Naive thymus-derived CD4-positive, alpha-beta T cell (primary cell): ENCODE results near the gene SPTBN4. TPM values are rescaled to one million over a fixed set of nuclear protein-coding genes. Genes with fewer than 3 reads are reported as not detected.
"Not testable (repeated sequence)": the region's sequence is repeated elsewhere in the genome, so short reads cannot be mapped to it uniquely, and the experiment has no call there.

Source experiments
- ATAC-seq: fragments of 150-1000 bp; cut with Tn5 transposase; 2 replicates; pipeline ENCODE4 v1.10.0; 2021; ENCODE audit warnings: mild to moderate bottlenecking, moderate library complexity
- CTCF ChIA-PET: fragments of 350-600 bp; sonication (Branson Sonifier 250); formaldehyde crosslinking; loops from one replicate; lab custom pipeline; 2021; ENCODE audit warnings: antibody characterized with exemption; lab: Charles Lee
- POLR2A ChIA-PET: fragments of 350-600 bp; sonication (Branson Sonifier 250); formaldehyde crosslinking; loops from one replicate; lab custom pipeline; 2021; ENCODE audit warnings: antibody characterized with exemption, inconsistent platforms; lab: Charles Lee
- DNase-seq, 9 donors: peaks; one replicate each; pipeline versions ENCODE4 v3.0.0 to v3.0.0-alpha.2; 2020 to 2022; ENCODE audit warnings: mixed read lengths in 1 of 9
- H3K27ac ChIP-seq: one replicate; pipeline ENCODE4 v1.7.0; 2013; ENCODE audit warnings: mild to moderate bottlenecking, low read depth, low read length, moderate library complexity
- H3K27me3 ChIP-seq, 2 donors: one replicate each; pipeline ENCODE4 v1.7.0; 2013; ENCODE audit warnings: low read length in 2 of 2, mild to moderate bottlenecking in 2 of 2, moderate library complexity in 2 of 2; ENCODE audit not compliant: control insufficient read depth in 2 of 2, insufficient read depth in 2 of 2
- H3K36me3 ChIP-seq, 3 experiments: 1 replicate in 2 of 3; 2 replicates in 1 of 3; pipeline ENCODE4 v1.7.0; 2013; ENCODE audit warnings: low read length in 3 of 3, mild to moderate bottlenecking in 3 of 3, moderate library complexity in 1 of 3; ENCODE audit not compliant: insufficient read depth in 3 of 3, control insufficient read depth in 2 of 3
- H3K4me1 ChIP-seq, 2 donors: one replicate each; pipeline ENCODE4 v1.7.0; 2013; ENCODE audit warnings: low read length in 2 of 2, mild to moderate bottlenecking in 2 of 2, moderate library complexity in 1 of 2; ENCODE audit not compliant: control insufficient read depth in 2 of 2, insufficient read depth in 2 of 2
- H3K4me3 ChIP-seq: 2 replicates; pipeline ENCODE4 v1.7.0; 2013; ENCODE audit warnings: mild to moderate bottlenecking, low read length
- H3K9me3 ChIP-seq, 3 experiments: 1 replicate in 2 of 3; 2 replicates in 1 of 3; pipeline ENCODE4 v1.7.0; 2013; ENCODE audit warnings: low read length in 3 of 3; ENCODE audit not compliant: control insufficient read depth in 2 of 3
- H3K27ac Mint-ChIP-seq, 9 donors: one replicate each; pipeline ENCODE4 v1.8.0; 2020 to 2022; ENCODE audit warnings: mixed read lengths in 9 of 9, mild to moderate bottlenecking in 8 of 9, moderate library complexity in 5 of 9, inconsistent platforms in 2 of 9
- H3K27me3 Mint-ChIP-seq, 5 donors: one replicate each; pipeline ENCODE4 v1.8.0; 2021 to 2022; ENCODE audit warnings: mixed read lengths in 5 of 5, mild to moderate bottlenecking in 1 of 5
- H3K36me3 Mint-ChIP-seq, 5 donors: one replicate each; pipeline ENCODE4 v1.8.0; 2020 to 2022; ENCODE audit warnings: mixed read lengths in 5 of 5, mild to moderate bottlenecking in 3 of 5, inconsistent platforms in 1 of 5
- H3K4me1 Mint-ChIP-seq, 7 donors: one replicate each; pipeline ENCODE4 v1.8.0; 2020 to 2022; ENCODE audit warnings: mixed read lengths in 7 of 7, mild to moderate bottlenecking in 3 of 7, inconsistent platforms in 1 of 7
- H3K4me3 Mint-ChIP-seq, 10 donors: one replicate each; pipeline ENCODE4 v1.8.0; 2020 to 2022; ENCODE audit warnings: mild to moderate bottlenecking in 10 of 10, mixed read lengths in 10 of 10, moderate library complexity in 6 of 10, inconsistent platforms in 2 of 10
- H3K9me3 Mint-ChIP-seq, 11 donors: one replicate each; pipeline ENCODE4 v1.8.0; 2020 to 2022; ENCODE audit warnings: mixed read lengths in 11 of 11, mild to moderate bottlenecking in 4 of 11, inconsistent platforms in 1 of 11, moderate library complexity in 1 of 11
- intact Hi-C, 2 donors: fragments of 100-400 bp; cut with micrococcal nuclease; formaldehyde crosslinking; loops; one replicate each; pipeline ENCODE4 v1.15.1; 2023
- polyA plus RNA-seq, 2 donors: library from polyadenylated mRNA; unstranded; fragments of 300-500 nt; fragmentation: Illumina TruSeq; gene quantifications; one replicate each; pipeline ENCODE4 v1.2.3, GENCODE V29; 2021
- total RNA-seq, 6 experiments: library from RNA in 5 of 6; stranded (reverse) in 5 of 6; gene quantifications; 1 replicate in 5 of 6; 2 replicates in 1 of 6; pipeline ENCODE4 v1.2.3 and lab custom pipeline; 2021 to 2026

Gene SPTBN4
- total and polyA plus RNA-seq, 7 experiments from 2014 or later, result 0.20 to 1.5 (median 0.66) TPM; not detected in 1

DNA sequence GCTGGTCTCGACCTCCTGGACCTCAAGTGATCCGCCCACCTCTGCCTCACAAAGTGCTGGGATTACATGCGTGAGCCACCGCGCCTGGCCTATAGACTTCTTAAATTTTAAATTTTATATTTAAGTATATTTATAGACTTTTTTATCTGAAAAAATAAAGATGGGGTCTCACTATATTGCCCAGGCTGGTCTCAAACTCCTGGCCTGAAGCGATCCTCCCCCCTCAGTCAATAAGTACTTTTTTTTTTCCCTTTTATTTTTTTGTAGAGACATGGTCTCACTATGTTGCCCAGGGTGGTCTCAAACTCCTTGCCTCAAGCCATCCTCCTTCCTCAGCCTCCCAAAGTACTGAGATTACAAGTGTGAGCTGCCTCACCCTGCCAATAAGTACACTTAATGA is 42.9 kb upstream of the SPTBN4 start:
- H3K36me3 Mint-ChIP-seq, result peaks cover 0 to 7% (median 4%) of the 10 kb centered on the region in 5 donors
- DNase-seq, result no peak
- H3K36me3 ChIP-seq, result peaks cover 0 to 17% (median 7%) of the 10 kb centered on the region in 3 experiments
- peak overlapping the region; percentile 7 to 98 (median 72) for H3K4me3 Mint-ChIP-seq
- H3K9me3 ChIP-seq, result no peaks in the 10 kb centered on the region
- no peak overlapping the region for H3K27ac ChIP-seq
- peaks cover 15 to 18% of the 10 kb centered on the region in 2 donors for H3K4me1 ChIP-seq
- H3K27me3 Mint-ChIP-seq, result peaks cover 0 to 2% (median 0%) of the 10 kb centered on the region in 5 donors
- POLR2A ChIA-PET, result interaction anchor here (1.5 to 7.3 kb wide), 4 partner anchors 9 to 42 kb away, joined by 3 to 60 read pairs (median 26); partner anchors contain the start of genes BLVRB, SERTAD3 and SPTBN4
- H3K4me3 ChIP-seq, result no peak overlapping the region
- peak overlapping the region in 8 of 9 donors; percentile 74 to 100 (median 94) for H3K27ac Mint-ChIP-seq
- CTCF ChIA-PET, result interaction anchor here (1.3 to 1.4 kb wide), 2 partner anchors 20 to 211 kb away, joined by 4 read pairs; partner anchors contain the start of gene SERTAD3
- H3K9me3 Mint-ChIP-seq, result peaks cover 0 to 4% (median 0%) of the 10 kb centered on the region in 11 donors
- intact Hi-C loops, result loop anchor here (10.0 kb wide), 2 partner anchors 291 to 1079 kb away; partner anchors contain the start of genes COQ8B (in 1 of the 2), ITPKC (in 1 of the 2) and SAMD4B (in 1 of the 2)
- no peaks in the 10 kb centered on the region for H3K27me3 ChIP-seq
- H3K4me1 Mint-ChIP-seq, result peaks cover 12 to 40% (median 33%) of the 10 kb centered on the region in 7 donors
- ATAC-seq, result no peak

DNA sequence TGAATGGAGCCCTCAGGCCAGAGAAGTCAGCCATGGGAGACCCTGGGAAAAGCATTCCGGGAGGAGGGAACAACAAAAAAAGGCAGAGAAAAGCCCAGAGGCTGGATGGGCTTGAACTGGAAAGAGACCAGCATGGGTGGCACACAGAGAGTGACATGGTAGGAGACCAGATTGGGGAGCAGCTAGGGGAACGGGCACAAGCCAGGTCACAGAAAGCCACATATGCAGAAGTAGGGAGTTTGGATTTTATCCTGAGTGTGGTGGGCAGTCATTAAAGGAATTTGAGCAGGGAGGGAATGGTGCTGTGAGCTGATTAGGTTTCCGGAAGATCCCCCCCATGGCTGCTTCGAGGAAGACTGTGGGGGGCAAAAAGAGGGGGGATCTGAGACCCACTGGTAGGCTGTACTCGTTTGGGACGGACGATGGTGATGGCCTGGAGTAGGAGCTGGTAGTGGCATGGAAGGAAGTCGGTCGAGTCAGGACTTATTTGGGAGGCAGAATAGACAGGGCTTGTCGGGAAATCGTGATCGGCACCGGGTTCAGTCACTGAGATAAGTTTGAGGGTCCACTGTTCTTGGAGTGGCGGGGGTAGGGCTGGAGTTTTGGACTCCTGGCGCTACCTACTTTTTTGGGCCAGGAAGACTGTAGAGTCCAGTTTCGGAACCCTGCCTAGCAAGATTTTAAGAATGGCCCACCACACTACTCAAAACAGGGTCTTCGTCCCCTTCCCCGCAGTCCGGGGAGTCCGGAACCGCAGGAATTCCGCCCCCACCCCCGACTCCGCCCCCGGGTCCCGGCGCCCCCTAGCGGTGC is 42.0 kb upstream of the SPTBN4 start:
- Histone ChIP-seq H3K27me3 (no peaks in the 10 kb centered on the region), H3K27ac (peak overlapping the region; percentile 87), H3K9me3 (no peaks in the 10 kb centered on the region), H3K4me3 (peak overlapping the region; percentile 77), H3K36me3 (peaks cover 0 to 17% (median 7%) of the 10 kb centered on the region in 3 experiments), H3K4me1 (peaks cover 15 to 18% of the 10 kb centered on the region in 2 donors)
- H3K4me3 Mint-ChIP-seq, result peak overlapping the region; percentile 90 to 99 (median 96)
- H3K9me3 Mint-ChIP-seq, result peaks cover 0 to 3% (median 0%) of the 10 kb centered on the region in 11 donors
- ChIA-PET POLR2A (interaction anchor here (0.6 to 7.3 kb wide), 6 partner anchors 8 to 149 kb away, joined by 3 to 60 read pairs (median 4); partner anchors contain the start of genes BLVRB, SERTAD3 and SPTBN4), CTCF (interaction anchor here (0.6 to 1.4 kb wide), 3 partner anchors 19 to 1668 kb away, joined by 4 read pairs; partner anchors contain the start of gene SERTAD3)
- peaks cover 0 to 7% (median 4%) of the 10 kb centered on the region in 5 donors for H3K36me3 Mint-ChIP-seq
- DNase-seq (peak in 1 of 9 donors; percentile 19), ATAC-seq (no peak)
- H3K4me1 Mint-ChIP-seq, result peaks cover 12 to 40% (median 26%) of the 10 kb centered on the region in 7 donors
- intact Hi-C loops, result loop anchor here (1.0 to 10.0 kb wide), 11 partner anchors 8 to 1080 kb away; partner anchors contain the start of genes AKT2 (in 1 of the 2), BLVRB (in 1 of the 2), COQ8B (in 1 of the 2) and EGLN2 (in 1 of the 2)
- peak overlapping the region; percentile 92 to 100 (median 98) for H3K27ac Mint-ChIP-seq
- H3K27me3 Mint-ChIP-seq, result peaks cover 0 to 2% (median 0%) of the 10 kb centered on the region in 5 donors

DNA sequence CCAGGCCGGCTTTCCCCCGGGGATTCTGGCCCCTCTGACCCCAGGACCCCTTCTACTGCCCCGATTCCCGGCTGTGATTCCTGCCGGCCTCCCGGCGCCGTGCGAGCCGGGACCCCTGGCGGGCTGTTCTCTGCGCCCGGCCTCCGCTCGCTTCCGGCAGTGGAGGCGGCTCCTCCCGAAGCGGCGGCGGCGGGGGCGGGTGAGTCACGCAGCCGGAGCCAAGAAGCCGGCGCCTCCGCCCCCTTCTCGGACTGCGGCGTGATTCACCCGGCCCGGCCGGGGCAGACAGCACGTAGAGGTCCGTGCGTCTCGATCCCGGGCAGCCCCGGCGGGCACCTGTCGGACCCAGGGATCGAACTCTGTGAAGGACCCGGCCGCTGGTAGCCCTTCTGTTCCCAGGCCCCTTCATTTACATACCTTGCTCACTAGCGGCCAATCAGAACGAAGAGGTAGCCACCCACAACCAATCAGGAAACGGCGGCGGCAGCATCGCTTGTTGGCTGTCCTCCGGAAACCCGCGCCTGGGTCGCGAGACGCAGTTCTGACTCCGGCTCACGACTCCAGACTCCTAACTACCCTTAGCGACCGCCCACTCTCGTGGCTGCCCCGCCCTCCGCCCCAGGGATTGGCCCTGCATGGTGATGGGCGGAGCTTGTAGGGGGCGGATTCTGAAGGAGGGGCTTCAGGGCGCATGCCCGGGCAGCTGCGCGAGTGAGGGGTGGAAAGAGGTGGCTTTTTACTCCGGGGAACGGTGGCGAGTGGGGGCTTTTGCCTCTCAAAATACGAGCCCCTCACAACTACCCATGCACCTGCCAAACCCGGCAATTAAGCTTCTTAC is 41.1 kb upstream of the SPTBN4 start, which contains the start of gene SERTAD1:
SERTAD1 (minus strand) TSS at position 543 of the 838 bp plus-strand sequence. CDS start 2,446 bp downstream, outside the sequence.
- POLR2A ChIA-PET, result interaction anchor here (0.5 to 7.3 kb wide), 16 partner anchors 10 to 188 kb away, joined by 3 to 66 read pairs (median 5); partner anchors contain the start of genes BLVRB, C19orf47, PLD3 and SERTAD3
- H3K27me3 Mint-ChIP-seq, result peaks cover 0 to 2% (median 0%) of the 10 kb centered on the region in 5 donors

DNA sequence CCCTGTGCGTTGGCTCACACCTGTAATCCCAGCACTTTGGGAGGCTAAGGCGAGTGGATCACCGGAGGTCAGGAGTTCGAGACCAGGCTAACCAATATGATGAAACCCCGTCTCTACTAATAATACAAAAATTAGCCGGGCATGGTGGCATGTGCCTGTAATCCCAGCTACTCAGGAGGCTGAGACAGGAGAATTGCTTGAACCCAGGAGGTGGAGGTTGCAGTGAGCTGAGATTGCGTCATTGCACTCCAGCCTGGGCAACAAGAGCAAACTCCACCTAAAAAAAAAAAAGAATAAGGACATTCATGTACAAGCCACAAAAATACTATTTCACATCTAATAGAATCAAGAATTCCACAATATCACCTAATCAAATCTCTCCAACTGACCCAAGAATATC is 38.6 kb upstream of the SPTBN4 start:
- H3K4me3 ChIP-seq, H3K27me3 ChIP-seq, H3K27ac Mint-ChIP-seq, H3K9me3 ChIP-seq, ATAC-seq, H3K36me3 ChIP-seq, H3K27ac ChIP-seq, H3K27me3 Mint-ChIP-seq, H3K9me3 Mint-ChIP-seq, CTCF ChIA-PET, H3K36me3 Mint-ChIP-seq, H3K4me3 Mint-ChIP-seq, DNase-seq: not testable (repeated sequence)
- peaks cover 12 to 30% (median 15%) of the 10 kb centered on the region in 7 donors for H3K4me1 Mint-ChIP-seq
- peaks cover 11 to 12% of the 10 kb centered on the region in 2 donors for H3K4me1 ChIP-seq
- intact Hi-C loops, result loop anchor here (5.0 to 10.0 kb wide), 6 partner anchors 184 to 1083 kb away; partner anchors contain the start of genes COQ8B (in 1 of the 2), EGLN2 (in 1 of the 2), HNRNPUL1 (in 1 of the 2) and ITPKC (in 1 of the 2)
- POLR2A ChIA-PET, result interaction anchor here (0.6 to 4.0 kb wide), 2 partner anchors 10 to 14 kb away, joined by 6 to 66 read pairs; partner anchors contain the start of gene SERTAD3

More for the DNA sequence above, 41.1 kb upstream of the SPTBN4 start, which contains the start of gene SERTAD1:
- DNase-seq (peak; percentile 99 to 100 (median 100)), ATAC-seq (peak; percentile 96)
- intact Hi-C loops, result loop anchor here (1.0 to 10.0 kb wide), 13 partner anchors 8 to 1081 kb away; partner anchors contain the start of genes ACTMAP (in 1 of the 2), AKT2 (in 1 of the 2), BLVRB (in 1 of the 2) and COQ8B (in 1 of the 2)
- H3K9me3 Mint-ChIP-seq, result peaks cover 0 to 3% (median 0%) of the 10 kb centered on the region in 11 donors
- peaks cover 0 to 7% (median 4%) of the 10 kb centered on the region in 5 donors for H3K36me3 Mint-ChIP-seq
- peaks cover 12 to 38% (median 24%) of the 10 kb centered on the region in 7 donors for H3K4me1 Mint-ChIP-seq
- Histone ChIP-seq H3K36me3 (peaks cover 0 to 17% (median 7%) of the 10 kb centered on the region in 3 experiments), H3K4me1 (peaks cover 15 to 18% of the 10 kb centered on the region in 2 donors), H3K27ac (peak within 1 kb of the TSS; percentile 87), H3K9me3 (no peaks in the 10 kb centered on the region), H3K4me3 (peak within 1 kb of the TSS; percentile 77), H3K27me3 (no peaks in the 10 kb centered on the region)
- CTCF ChIA-PET, result interaction anchor here (1.4 to 1.5 kb wide), 2 partner anchors 40 to 209 kb away, joined by 4 to 6 read pairs; partner anchors contain the start of gene BLVRB
- H3K27ac Mint-ChIP-seq, result peak within 1 kb of the TSS; percentile 92 to 100 (median 98)
- peak within 1 kb of the TSS; percentile 90 to 99 (median 96) for H3K4me3 Mint-ChIP-seq

DNA sequence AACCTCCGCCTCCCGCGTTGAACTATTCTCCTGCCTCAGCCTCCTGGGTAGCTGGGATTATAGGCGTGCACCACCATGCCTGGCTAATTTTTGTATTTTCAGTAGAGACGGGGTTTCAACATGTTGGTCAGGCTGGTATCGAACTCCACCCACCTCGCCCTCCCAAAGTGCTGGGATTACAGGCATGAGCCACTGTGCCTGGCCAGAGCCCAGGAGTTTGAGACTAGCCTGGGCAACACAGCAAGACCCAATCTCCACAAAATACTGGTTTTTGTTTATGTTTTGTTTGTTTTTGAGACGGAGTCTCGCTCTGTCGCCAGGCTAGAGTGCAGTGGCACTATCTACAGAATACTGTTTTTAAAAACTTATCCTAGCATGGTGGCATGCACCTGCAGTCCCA is 36.6 kb upstream of the SPTBN4 start:
- H3K36me3 Mint-ChIP-seq, H3K4me1 ChIP-seq, H3K27ac Mint-ChIP-seq, DNase-seq, H3K4me3 ChIP-seq, ATAC-seq, H3K36me3 ChIP-seq, H3K27me3 ChIP-seq, intact Hi-C loops, H3K9me3 ChIP-seq, H3K27ac ChIP-seq, H3K9me3 Mint-ChIP-seq, H3K27me3 Mint-ChIP-seq, H3K4me3 Mint-ChIP-seq: not testable (repeated sequence)
- ChIA-PET POLR2A (interaction anchor here (0.6 to 1.2 kb wide), 4 partner anchors 10 to 37 kb away, joined by 3 to 6 read pairs (median 4); no protein-coding TSS in a partner anchor), CTCF (interaction anchor here (0.7 kb wide), 2 partner anchors 9 to 1545 kb away, joined by 3 read pairs; no protein-coding TSS in a partner anchor)
- peaks cover 0 to 26% (median 11%) of the 10 kb centered on the region in 7 donors for H3K4me1 Mint-ChIP-seq
